ENCODE data around the gene DCAF5. TPM values are rescaled to one million over a fixed set of nuclear protein-coding genes. Genes with fewer than 3 reads are reported as not detected.
A peak's percentile ranks its signal among the peaks of the same experiment; 100 is the strongest.

The DCAF5 gene
- polyA plus RNA-seq, 3 donors = 22.2 to 55.1 (median 30.6) TPM

GRCh38 chr14:69073429-69073828 lies 79.5 kb downstream of the DCAF5 start:
- H3K36me3 Mint-ChIP-seq = peaks cover 42 to 64% of the 10 kb centered on the region in 2 donors
- H3K36me3 ChIP-seq (replicated peaks in 1 of 2; ENCODE audit: control insufficient read depth in 1 of 2, insufficient read depth in 2 of 2, low read length in 2 of 2) = peaks cover 10 to 70% of the 10 kb centered on the region in 2 donors
- no peaks in the 10 kb centered on the region for H3K9me3 ChIP-seq (replicated peaks in 1 of 2; ENCODE audit: control insufficient read depth in 1 of 2, insufficient read depth in 1 of 2, low read length in 2 of 2)
- no peaks in the 10 kb centered on the region for H3K27me3 ChIP-seq (ENCODE audit: control insufficient read depth in 2 of 2, insufficient read depth in 2 of 2, low read length in 2 of 2)
- no peaks in the 10 kb centered on the region for H3K79me2 ChIP-seq (ENCODE audit: insufficient read depth, low read length)
- H3K4me1 ChIP-seq (ENCODE audit: control insufficient read depth in 1 of 2, insufficient read depth in 2 of 2, low read length in 2 of 2) = peaks cover 16 to 23% of the 10 kb centered on the region in 2 donors
- H3K4me2 ChIP-seq (replicated peaks; ENCODE audit: extremely low read depth, low read length, poor library complexity, severe bottlenecking) = no peak overlapping the region
- peak overlapping the region; percentile 7 to 64 for H3K27ac ChIP-seq (ENCODE audit: low read depth in 1 of 2, low read length in 2 of 2)
- H4K20me1 ChIP-seq (ENCODE audit: insufficient read depth, low read length) = peaks cover 8% of the 10 kb centered on the region
- WGBS (ENCODE audit: insufficient coverage) = 90% methylated on average over 3 of the region's 5 CpGs
- H3K9me3 Mint-ChIP-seq = no peaks in the 10 kb centered on the region
- intact Hi-C loops (cut with micrococcal nuclease) = no loop called here
- no peak overlapping the region for H2AFZ ChIP-seq (ENCODE audit: insufficient read depth, low read depth, low read length, poor library complexity, severe bottlenecking)
- no peaks in the 10 kb centered on the region for H3K27me3 Mint-ChIP-seq (ENCODE audit: low read depth in 3 of 3)
- no peak for DNase-seq
- H3K4me3 ChIP-seq (replicated peaks in 1 of 3; ENCODE audit: low read depth in 2 of 3, low read length in 3 of 3) = no peak overlapping the region
- H3K9ac ChIP-seq (ENCODE audit: insufficient read depth, low read length, poor library complexity, severe bottlenecking) = no peak overlapping the region
- H3K27ac Mint-ChIP-seq = peak overlapping the region; percentile 20 to 86 (median 38)
- no peak overlapping the region for H3K4me3 Mint-ChIP-seq
- peaks cover 37% of the 10 kb centered on the region for H3K4me1 Mint-ChIP-seq
- TF ChIP-seq CTCF (IDR thresholded peaks at IDR 0.05) = no peak

DNA sequence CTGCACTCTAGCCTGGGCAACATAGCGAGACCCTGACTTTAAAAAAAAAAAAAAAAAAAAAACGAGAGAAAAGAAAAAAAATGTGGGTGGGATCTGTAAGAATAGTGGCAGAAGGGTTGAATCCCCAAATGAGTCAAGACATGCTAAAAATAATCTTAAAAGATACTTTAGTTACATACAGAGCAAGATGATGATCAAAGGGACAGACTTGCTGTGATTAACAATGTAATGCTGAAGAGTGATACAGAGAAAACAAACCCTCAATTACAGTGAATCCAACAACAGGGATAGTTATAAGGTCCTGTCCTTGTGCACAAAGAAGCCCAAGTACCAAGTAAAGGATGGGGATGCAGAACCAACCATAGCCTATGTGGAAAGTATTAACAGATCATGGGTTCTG lies 80.3 kb downstream of the DCAF5 start:
- no peak overlapping the region for H2AFZ ChIP-seq (ENCODE audit: insufficient read depth, low read depth, low read length, poor library complexity, severe bottlenecking)
- no peak for DNase-seq
- H3K36me3 ChIP-seq (replicated peaks in 1 of 2; ENCODE audit: control insufficient read depth in 1 of 2, insufficient read depth in 2 of 2, low read length in 2 of 2) = peaks cover 14 to 72% of the 10 kb centered on the region in 2 donors
- H3K9me3 ChIP-seq (replicated peaks in 1 of 2; ENCODE audit: control insufficient read depth in 1 of 2, insufficient read depth in 1 of 2, low read length in 2 of 2) = no peaks in the 10 kb centered on the region
- H3K4me2 ChIP-seq (replicated peaks; ENCODE audit: extremely low read depth, low read length, poor library complexity, severe bottlenecking) = no peak overlapping the region
- Mint-ChIP-seq H3K4me1 (peaks cover 30% of the 10 kb centered on the region), H3K4me3 (no peak overlapping the region), H3K9me3 (no peaks in the 10 kb centered on the region), H3K27ac (peak overlapping the region in 2 of 7 donors; percentile 62 to 76), H3K36me3 (peaks cover 48 to 70% of the 10 kb centered on the region in 2 donors), H3K27me3 (ENCODE audit: low read depth in 3 of 3) (no peaks in the 10 kb centered on the region)
- no CpG with 5 or more reads among the region's 2 CpGs for WGBS (ENCODE audit: insufficient coverage)
- no peaks in the 10 kb centered on the region for H3K79me2 ChIP-seq (ENCODE audit: insufficient read depth, low read length)
- H3K4me1 ChIP-seq (ENCODE audit: control insufficient read depth in 1 of 2, insufficient read depth in 2 of 2, low read length in 2 of 2) = peaks cover 16 to 21% of the 10 kb centered on the region in 2 donors
- H3K4me3 ChIP-seq (replicated peaks in 1 of 3; ENCODE audit: low read depth in 2 of 3, low read length in 3 of 3) = no peak overlapping the region
- intact Hi-C loops (cut with micrococcal nuclease) = no loop called here
- H3K9ac ChIP-seq (ENCODE audit: insufficient read depth, low read length, poor library complexity, severe bottlenecking) = no peak overlapping the region
- H3K27ac ChIP-seq (ENCODE audit: low read depth in 1 of 2, low read length in 2 of 2) = peak overlapping the region in 1 of 2 donors; percentile 64
- no peak for TF ChIP-seq CTCF (IDR thresholded peaks at IDR 0.05)
- H3K27me3 ChIP-seq (ENCODE audit: control insufficient read depth in 2 of 2, insufficient read depth in 2 of 2, low read length in 2 of 2) = no peaks in the 10 kb centered on the region
- peaks cover 8% of the 10 kb centered on the region for H4K20me1 ChIP-seq (ENCODE audit: insufficient read depth, low read length)

Data from CD14-positive monocyte (primary cell).